AG10803 (cell line): ENCODE data around the gene FREM1.

Experiments
- DNase-seq: peaks from one replicate; pipeline ENCODE4 v3.0.0; 2010; ENCODE audit warnings: low read depth
- H3K4me3 ChIP-seq: 2 replicates; pipeline ENCODE4 v1.5.1; 2011; ENCODE audit warnings: mild to moderate bottlenecking, low read length, control low read depth
- CTCF ChIP-seq: conservative IDR thresholded peaks from 2 replicates; pipeline ENCODE4 v1.5.1; 2011; ENCODE audit warnings: mild to moderate bottlenecking, low read length, control low read depth, inconsistent platforms

FREM1 gene

GRCh38 chr9:14909961-14910805 is at the start of gene FREM1:
TSS of gene FREM1 (minus strand) at chr9:14910428. CDS start at chr9:14868977, 41,451 bp downstream.
- DNase-seq = no peak
- no peak for TF ChIP-seq CTCF
- peak within 1 kb of the TSS; percentile 29; the same call in 1 of the 2 replicates for H3K4me3 ChIP-seq

GRCh38 chr9:14958989-14959388 is 48.8 kb upstream of the FREM1 start:
- no peak overlapping the region for H3K4me3 ChIP-seq
- no peak for DNase-seq
- no peak for TF ChIP-seq CTCF

GRCh38 chr9:14957109-14957508 is 46.9 kb upstream of the FREM1 start:
- no peak overlapping the region for H3K4me3 ChIP-seq
- TF ChIP-seq CTCF = no peak
- no peak for DNase-seq

- DNase-seq = no peak
- H3K4me3 ChIP-seq = no peak overlapping the region
- TF ChIP-seq CTCF = no peak
Observed at GRCh38 chr9:14956208-14956607, 46.0 kb upstream of the FREM1 start.

GRCh38 chr9:14945351-14945750 is 35.1 kb upstream of the FREM1 start:
- DNase-seq = no peak
- no peak for TF ChIP-seq CTCF
- no peak overlapping the region for H3K4me3 ChIP-seq

- no peak overlapping the region for H3K4me3 ChIP-seq
- no peak for TF ChIP-seq CTCF
- DNase-seq = peak; percentile 26
Observed at GRCh38 chr9:14941501-14942405, 31.5 kb upstream of the FREM1 start.
